Subcutaneous adipose tissue (tissue), 4 donors: ENCODE results near the gene DPPA5. TPM values are rescaled to one million over a fixed set of nuclear protein-coding genes. Genes with fewer than 3 reads are reported as not detected.

Experiments
- total RNA-seq, 4 donors: library from RNA; depleted of rRNA; stranded (reverse); fragments of >200 nt; gene quantifications; one replicate each; pipeline ENCODE4 v1.1.0, GENCODE V29; 2016
- TF ChIP-seq, protein P1 (sequence below): fragments of 450-650 bp; IDR thresholded peaks from one replicate; pipeline ENCODE4 v1.5.1; 2016; ENCODE audit warnings: low read depth, mild to moderate bottlenecking, control low read depth, antibody characterized with exemption, moderate library complexity

The DPPA5 gene, protein sequence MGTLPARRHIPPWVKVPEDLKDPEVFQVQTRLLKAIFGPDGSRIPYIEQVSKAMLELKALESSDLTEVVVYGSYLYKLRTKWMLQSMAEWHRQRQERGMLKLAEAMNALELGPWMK
- not detected for total RNA-seq

DNA sequence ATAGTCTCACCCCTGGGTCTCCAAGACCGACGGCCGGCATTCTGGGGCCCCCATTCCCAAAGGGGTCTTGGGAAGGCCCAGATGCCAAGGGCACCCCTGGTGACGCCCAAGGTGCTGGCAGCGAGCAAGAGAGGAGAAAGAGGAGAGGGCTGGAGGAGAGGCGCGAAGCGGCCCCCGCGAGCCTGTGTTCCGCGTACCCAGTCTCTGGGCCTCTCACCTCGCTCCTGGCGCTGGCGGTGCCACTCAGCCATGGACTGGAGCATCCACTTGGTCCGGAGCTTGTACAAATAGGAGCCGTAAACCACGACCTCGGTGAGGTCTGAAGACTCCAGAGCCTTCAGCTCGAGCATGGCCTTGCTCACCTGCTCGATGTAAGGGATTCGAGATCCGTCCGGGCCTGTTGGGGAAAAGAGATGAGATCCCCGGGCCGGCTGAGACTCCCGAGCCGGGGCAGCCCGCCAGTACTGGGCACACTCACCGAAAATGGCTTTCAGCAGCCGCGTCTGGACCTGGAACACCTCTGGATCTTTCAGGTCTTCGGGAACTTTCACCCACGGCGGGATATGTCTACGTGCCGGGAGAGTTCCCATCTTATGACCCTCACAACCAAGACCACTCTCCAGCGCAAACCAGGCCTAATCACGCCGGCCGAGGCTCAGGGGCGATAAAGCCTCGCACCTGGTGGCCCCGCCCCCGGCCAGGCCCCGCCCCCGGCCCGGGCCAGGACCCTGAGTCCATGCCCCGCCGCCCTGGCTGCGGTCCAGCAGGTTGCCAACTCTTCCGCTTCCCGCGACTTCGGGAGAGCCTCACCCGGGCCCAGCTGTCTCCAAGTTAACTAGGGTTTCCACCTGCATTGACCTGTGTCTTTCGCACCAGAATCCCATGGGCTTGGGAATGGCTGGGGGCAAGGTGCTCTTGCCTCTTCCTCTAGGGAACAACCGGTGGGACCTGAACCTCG is at the start of gene DPPA5:
Gene DPPA5, minus strand, starts transcription at position 641 of the 958 bp plus-strand sequence. Its CDS starts 51 bp downstream, at position 590.
- TF ChIP-seq, protein P1, sequence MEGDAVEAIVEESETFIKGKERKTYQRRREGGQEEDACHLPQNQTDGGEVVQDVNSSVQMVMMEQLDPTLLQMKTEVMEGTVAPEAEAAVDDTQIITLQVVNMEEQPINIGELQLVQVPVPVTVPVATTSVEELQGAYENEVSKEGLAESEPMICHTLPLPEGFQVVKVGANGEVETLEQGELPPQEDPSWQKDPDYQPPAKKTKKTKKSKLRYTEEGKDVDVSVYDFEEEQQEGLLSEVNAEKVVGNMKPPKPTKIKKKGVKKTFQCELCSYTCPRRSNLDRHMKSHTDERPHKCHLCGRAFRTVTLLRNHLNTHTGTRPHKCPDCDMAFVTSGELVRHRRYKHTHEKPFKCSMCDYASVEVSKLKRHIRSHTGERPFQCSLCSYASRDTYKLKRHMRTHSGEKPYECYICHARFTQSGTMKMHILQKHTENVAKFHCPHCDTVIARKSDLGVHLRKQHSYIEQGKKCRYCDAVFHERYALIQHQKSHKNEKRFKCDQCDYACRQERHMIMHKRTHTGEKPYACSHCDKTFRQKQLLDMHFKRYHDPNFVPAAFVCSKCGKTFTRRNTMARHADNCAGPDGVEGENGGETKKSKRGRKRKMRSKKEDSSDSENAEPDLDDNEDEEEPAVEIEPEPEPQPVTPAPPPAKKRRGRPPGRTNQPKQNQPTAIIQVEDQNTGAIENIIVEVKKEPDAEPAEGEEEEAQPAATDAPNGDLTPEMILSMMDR: no peak

DNA sequence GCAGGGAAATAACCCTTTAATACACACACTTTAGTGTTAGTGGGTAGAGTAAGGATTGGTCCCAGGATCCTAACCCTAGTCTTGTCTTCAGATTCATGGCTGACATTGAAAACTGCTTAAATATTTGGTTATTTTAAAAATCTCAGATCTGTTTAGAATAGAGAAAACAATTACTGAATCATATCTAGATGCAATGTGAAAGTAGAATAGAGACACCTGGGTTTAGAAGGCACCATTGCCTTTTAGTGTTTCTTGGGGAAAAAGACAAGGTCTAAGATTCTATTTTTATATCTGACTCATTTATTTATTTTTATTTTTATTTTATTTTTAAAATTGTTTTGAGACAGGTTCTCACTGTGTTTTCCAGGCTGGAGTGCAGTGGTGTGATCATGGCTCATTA is 46.6 kb upstream of the DPPA5 start:
- TF ChIP-seq, protein P1: no peak

DNA sequence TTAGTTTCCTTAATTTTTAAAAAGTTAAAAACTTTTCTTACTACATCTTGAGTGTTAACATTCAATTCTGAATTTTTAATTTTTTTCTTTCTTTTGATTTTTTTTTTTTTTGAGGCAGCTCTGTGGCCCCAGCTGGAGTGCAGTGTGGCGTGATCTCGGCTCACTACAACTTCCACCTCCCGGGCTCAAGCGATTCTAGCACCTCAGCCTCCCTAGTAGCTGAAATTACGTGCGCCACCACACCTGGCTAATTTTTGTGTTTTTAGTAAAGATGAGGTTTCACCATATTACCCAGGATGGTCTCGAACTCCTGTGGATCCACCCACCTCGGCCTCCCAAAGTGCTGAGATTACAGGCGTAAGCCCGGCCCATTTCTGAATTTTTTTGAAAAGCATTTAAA is 41.8 kb upstream of the DPPA5 start:
- TF ChIP-seq, protein P1: no peak

DNA sequence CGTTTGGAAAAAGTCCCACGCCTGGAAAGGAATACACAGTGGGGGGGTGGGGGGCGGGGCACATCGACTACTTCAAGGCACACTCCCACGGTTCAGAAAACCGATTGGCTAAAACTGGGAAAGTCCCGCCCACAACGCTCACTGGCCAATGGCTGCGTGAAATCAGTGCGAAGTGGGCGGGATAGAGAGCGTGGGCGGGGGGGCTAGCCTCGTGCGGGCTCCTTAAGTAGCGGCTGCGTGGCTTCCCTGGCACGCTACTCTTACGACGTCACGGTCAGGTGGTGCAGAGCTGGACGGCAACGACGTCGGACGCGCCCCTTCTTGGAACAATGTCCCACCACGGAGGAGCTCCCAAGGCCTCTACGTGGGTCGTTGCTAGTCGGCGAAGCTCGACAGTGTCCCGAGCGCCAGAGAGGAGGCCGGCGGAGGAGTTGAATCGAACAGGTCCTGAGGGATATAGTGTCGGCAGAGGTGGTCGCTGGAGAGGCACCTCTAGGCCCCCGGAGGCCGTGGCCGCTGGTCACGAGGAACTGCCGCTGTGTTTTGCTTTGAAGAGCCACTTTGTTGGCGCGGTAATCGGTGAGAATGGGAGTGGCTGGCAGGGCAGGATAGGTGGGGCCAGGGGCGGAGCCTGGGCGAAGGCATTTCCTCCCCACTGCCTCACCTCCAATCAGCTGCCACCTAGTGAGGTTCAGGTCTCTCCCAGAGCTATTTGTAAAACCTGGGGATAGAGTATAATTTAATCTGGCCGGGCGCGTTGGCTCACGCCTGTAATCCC is 40.7 kb upstream of the DPPA5 start, which contains the start of gene DDX43:
Gene DDX43, plus strand, starts transcription at position 252 of the 778 bp plus-strand sequence. Its CDS starts 78 bp downstream, at position 330.
- TF ChIP-seq, protein P1: no peak

DNA sequence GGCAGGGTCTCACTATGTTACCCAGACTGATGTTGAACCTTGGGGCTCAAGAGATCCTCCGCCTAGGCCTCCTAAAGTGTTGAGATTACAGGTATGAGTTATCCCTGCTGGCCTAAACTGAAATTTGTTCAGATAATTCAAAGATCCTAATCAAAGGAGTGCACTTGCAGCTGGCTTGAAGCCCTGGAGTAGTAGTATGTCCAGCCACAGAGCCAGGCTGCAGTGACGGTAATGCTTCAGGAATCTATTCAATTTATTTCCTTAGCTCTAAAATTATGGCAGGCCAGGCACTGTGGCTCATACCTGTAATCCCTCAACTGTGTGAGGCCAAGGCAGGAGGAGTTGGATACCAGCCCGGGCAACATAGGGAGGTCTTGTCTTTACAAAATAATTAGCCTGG is 39.2 kb upstream of the DPPA5 start:
- TF ChIP-seq, protein P1: no peak

DNA sequence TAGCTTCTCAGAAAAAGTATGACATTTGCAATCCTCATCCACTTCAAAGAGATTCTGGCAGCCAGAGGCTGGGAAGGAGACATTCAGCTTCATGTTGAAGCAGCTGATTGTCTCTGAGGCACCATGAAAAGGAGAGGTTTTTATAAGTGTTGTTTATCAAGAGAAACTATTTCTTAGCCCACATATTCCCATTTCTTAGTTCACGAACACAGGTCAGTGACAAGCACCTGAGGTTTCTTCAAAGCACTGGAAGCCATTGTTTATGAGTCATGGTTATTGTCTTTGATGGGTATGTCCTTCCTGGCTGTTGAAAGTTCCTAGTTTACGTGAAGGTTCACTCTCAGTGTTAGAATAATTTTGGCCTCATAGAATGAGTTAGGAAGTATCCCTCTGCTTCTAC is 37.6 kb upstream of the DPPA5 start:
- TF ChIP-seq, protein P1: no peak
